ENCODE data around the gene SFT2D1.

The SFT2D1 gene

GRCh38 chr6:166279393-166279679 lies 63.0 kb downstream of the SFT2D1 start:
- H3K4me1 ChIP-seq = no peaks in the 10 kb centered on the region
- no peak for TF ChIP-seq CTCF (IDR thresholded peaks at IDR 0.05)
- H3K79me2 ChIP-seq = no peaks in the 10 kb centered on the region
- H3K27ac ChIP-seq = no peak overlapping the region
- H3K4me2 ChIP-seq (ENCODE audit: low read length) = no peak overlapping the region
- no peak overlapping the region for H3K4me3 ChIP-seq (ENCODE audit: low read depth, low read length)
- no peak overlapping the region for H3K9ac ChIP-seq
- H3K9me3 ChIP-seq (ENCODE audit: control insufficient read depth, low read length) = no peaks in the 10 kb centered on the region
- no peaks in the 10 kb centered on the region for H3K36me3 ChIP-seq (ENCODE audit: control insufficient read depth, insufficient read depth, low read length)
- no peaks in the 10 kb centered on the region for H3K27me3 ChIP-seq (ENCODE audit: control insufficient read depth, insufficient read depth, low read length)
- H2AFZ ChIP-seq = no peak overlapping the region

GRCh38 chr6:166278579-166279392 lies 63.6 kb downstream of the SFT2D1 start:
- Histone ChIP-seq H3K4me1 (no peaks in the 10 kb centered on the region), H2AFZ (no peak overlapping the region), H3K9ac (no peak overlapping the region), H3K27ac (no peak overlapping the region), H3K4me2 (ENCODE audit: low read length) (no peak overlapping the region), H3K79me2 (no peaks in the 10 kb centered on the region), H3K27me3 (ENCODE audit: control insufficient read depth, insufficient read depth, low read length) (no peaks in the 10 kb centered on the region), H3K36me3 (ENCODE audit: control insufficient read depth, insufficient read depth, low read length) (no peaks in the 10 kb centered on the region), H3K4me3 (ENCODE audit: low read depth, low read length) (no peak overlapping the region), H3K9me3 (ENCODE audit: control insufficient read depth, low read length) (no peaks in the 10 kb centered on the region)
- no peak for TF ChIP-seq CTCF (IDR thresholded peaks at IDR 0.05)

GRCh38 chr6:166277892-166278578 lies 64.3 kb downstream of the SFT2D1 start:
- no peaks in the 10 kb centered on the region for H3K27me3 ChIP-seq (ENCODE audit: control insufficient read depth, insufficient read depth, low read length)
- H3K9ac ChIP-seq = no peak overlapping the region
- H3K27ac ChIP-seq = no peak overlapping the region
- H3K36me3 ChIP-seq (ENCODE audit: control insufficient read depth, insufficient read depth, low read length) = no peaks in the 10 kb centered on the region
- TF ChIP-seq CTCF (IDR thresholded peaks at IDR 0.05) = no peak
- no peaks in the 10 kb centered on the region for H3K79me2 ChIP-seq
- no peaks in the 10 kb centered on the region for H3K9me3 ChIP-seq (ENCODE audit: control insufficient read depth, low read length)
- H3K4me3 ChIP-seq (ENCODE audit: low read depth, low read length) = no peak overlapping the region
- no peak overlapping the region for H2AFZ ChIP-seq
- no peaks in the 10 kb centered on the region for H3K4me1 ChIP-seq
- no peak overlapping the region for H3K4me2 ChIP-seq (ENCODE audit: low read length)

- no peak for TF ChIP-seq CTCF (IDR thresholded peaks at IDR 0.05)
- Histone ChIP-seq H3K9me3 (ENCODE audit: control insufficient read depth, low read length) (no peaks in the 10 kb centered on the region), H3K9ac (no peak overlapping the region), H3K4me3 (ENCODE audit: low read depth, low read length) (no peak overlapping the region), H2AFZ (no peak overlapping the region), H3K36me3 (ENCODE audit: control insufficient read depth, insufficient read depth, low read length) (no peaks in the 10 kb centered on the region), H3K79me2 (no peaks in the 10 kb centered on the region), H3K27ac (no peak overlapping the region), H3K27me3 (ENCODE audit: control insufficient read depth, insufficient read depth, low read length) (no peaks in the 10 kb centered on the region), H3K4me1 (no peaks in the 10 kb centered on the region), H3K4me2 (ENCODE audit: low read length) (no peak overlapping the region)
Measured at GRCh38 chr6:166277018-166277417, 65.3 kb downstream of the SFT2D1 start.

Measured in parathyroid adenoma (tissue), 2 donors.